B cell (primary cell): ENCODE results near the gene SPIB. TPM values are rescaled to one million over a fixed set of nuclear protein-coding genes. Genes with fewer than 3 reads are reported as not detected.

ENCODE experiments used
- ATAC-seq: fragments of 200-7000 bp; cut with Tn5 transposase; one replicate; pipeline ENCODE4 v1.10.0; 2021; ENCODE audit warnings: low read depth, mild to moderate bottlenecking, moderate number of reproducible peaks, moderate library complexity
- CTCF ChIA-PET: fragments of 350-600 bp; sonication (Branson Sonifier 250); formaldehyde crosslinking; loops from one replicate; lab custom pipeline; 2021; ENCODE audit warnings: antibody characterized with exemption, inconsistent platforms; lab: Charles Lee
- POLR2A ChIA-PET: fragments of 350-600 bp; sonication (Branson Sonifier 250); formaldehyde crosslinking; loops from one replicate; lab custom pipeline; 2021; ENCODE audit warnings: antibody characterized with exemption; lab: Charles Lee
- DNase-seq: peaks from one replicate; pipeline ENCODE4 v3.0.0; 2013
- H2AFZ ChIP-seq: 2 replicates; pipeline ENCODE4 v1.6.1; 2012; ENCODE audit warnings: mild to moderate bottlenecking, low read depth, low read length; ENCODE audit not compliant: insufficient read depth, poor library complexity, severe bottlenecking
- H3K27ac ChIP-seq, 2 donors: 1 replicate in 1 of 2; 2 replicates in 1 of 2; pipeline ENCODE4 v1.5.1; 2012 to 2013; ENCODE audit warnings: low read length in 2 of 2, mild to moderate bottlenecking in 2 of 2, moderate library complexity in 1 of 2
- H3K27me3 ChIP-seq, 4 experiments: fragments of 200-600 bp in 1 of 4; sonication (generic) in 1 of 4; replicated peaks in 1 of 4; 1 replicate in 2 of 4; 2 replicates in 2 of 4; pipeline versions ENCODE4 v1.6.1 to v1.7.0; 2013 to 2016; ENCODE audit warnings: low read length in 3 of 4, mild to moderate bottlenecking in 2 of 4, mixed read lengths in 1 of 4, moderate library complexity in 1 of 4; ENCODE audit not compliant: insufficient read depth in 4 of 4, control insufficient read depth in 3 of 4; ENCODE audit errors: control extremely low read depth in 1 of 4
- H3K36me3 ChIP-seq, 2 experiments: replicated peaks in 1 of 2; 1 replicate in 1 of 2; 2 replicates in 1 of 2; pipeline versions ENCODE4 v1.6.1 to v1.7.1; 2013; ENCODE audit warnings: low read length in 1 of 2; ENCODE audit not compliant: insufficient read depth in 2 of 2, control insufficient read depth in 1 of 2; ENCODE audit errors: control extremely low read depth in 1 of 2, extremely low read depth in 1 of 2
- H3K4me1 ChIP-seq, 2 donors: fragments of 200-600 bp in 1 of 2; sonication (generic) in 1 of 2; 1 replicate in 1 of 2; 2 replicates in 1 of 2; pipeline versions ENCODE4 v1.5.1 to v1.6.1; 2013 to 2017; ENCODE audit warnings: low read length in 2 of 2; ENCODE audit not compliant: control insufficient read depth in 2 of 2, insufficient read depth in 2 of 2
- H3K4me2 ChIP-seq: replicated peaks from 2 replicates; pipeline ENCODE3; 2012; ENCODE audit warnings: mild to moderate bottlenecking, low read depth, low read length; ENCODE audit not compliant: poor library complexity, severe bottlenecking
- H3K4me3 ChIP-seq, 5 experiments: fragments of 200-600 bp in 1 of 5; sonication (generic) in 1 of 5; 1 replicate in 3 of 5; 2 replicates in 2 of 5; pipeline versions ENCODE4 v1.5.1 to v1.7.0; 2011 to 2016; ENCODE audit warnings: low read length in 4 of 5, mild to moderate bottlenecking in 4 of 5, low read depth in 2 of 5, control low read depth in 1 of 5, moderate library complexity in 1 of 5; ENCODE audit not compliant: insufficient read depth in 1 of 5; ENCODE audit errors: control extremely low read depth in 1 of 5, extremely low read depth in 1 of 5
- H3K79me2 ChIP-seq: fragments of 200-600 bp; sonication (generic); one replicate; pipeline ENCODE4 v1.6.0; 2016; ENCODE audit warnings: low read length; ENCODE audit not compliant: control insufficient read depth, insufficient read depth
- H3K9ac ChIP-seq: fragments of 200-600 bp; sonication (generic); 2 replicates; pipeline ENCODE4 v1.6.1; 2017; ENCODE audit warnings: mild to moderate bottlenecking, low read length, moderate library complexity
- H3K9me3 ChIP-seq, 3 donors: one replicate each; pipeline versions ENCODE4 v1.6.1 to v1.7.1; 2013; ENCODE audit warnings: low read length in 2 of 3; ENCODE audit not compliant: control insufficient read depth in 2 of 3, insufficient read depth in 1 of 3; ENCODE audit errors: control extremely low read depth in 1 of 3
- H4K20me1 ChIP-seq: 2 replicates; pipeline ENCODE4 v1.6.0; 2012; ENCODE audit warnings: mild to moderate bottlenecking, low read length; ENCODE audit not compliant: insufficient read depth, control insufficient read depth, poor library complexity, severe bottlenecking
- H3K27ac Mint-ChIP-seq: one replicate; pipeline ENCODE4 v1.8.0; 2021; ENCODE audit warnings: mixed read lengths
- H3K27me3 Mint-ChIP-seq: one replicate; pipeline ENCODE4 v1.8.0; 2021; ENCODE audit warnings: mixed read lengths
- H3K4me1 Mint-ChIP-seq: one replicate; pipeline ENCODE4 v1.8.0; 2021; ENCODE audit warnings: mixed read lengths
- H3K4me3 Mint-ChIP-seq: one replicate; pipeline ENCODE4 v1.8.0; 2021; ENCODE audit warnings: mixed read lengths
- H3K9me3 Mint-ChIP-seq: one replicate; pipeline ENCODE4 v1.8.0; 2022; ENCODE audit warnings: mixed read lengths; ENCODE audit not compliant: insufficient read depth
- CTCF ChIP-seq: fragments of 200-600 bp; IDR thresholded peaks from one replicate; pipeline ENCODE4 v1.8.0; 2022; ENCODE audit warnings: antibody characterized with exemption, mild to moderate bottlenecking
- EZH2 ChIP-seq: IDR thresholded peaks from 2 replicates; pipeline ENCODE4 v1.6.1; 2012; ENCODE audit warnings: borderline replicate concordance, low read depth, mild to moderate bottlenecking, moderate library complexity, low read length; ENCODE audit not compliant: insufficient read depth, poor library complexity, severe bottlenecking
- WGBS: methylation state at CpG from one replicate; pipeline ENCODE4 v1.1.5; 2013; ENCODE audit warnings: missing lambda C conversion rate; ENCODE audit not compliant: insufficient coverage; 5-methylcytosine and 5-hydroxymethylcytosine counted together
- intact Hi-C: fragments of 100-400 bp; cut with micrococcal nuclease; formaldehyde crosslinking; loops from one replicate; pipeline ENCODE4 v1.10.0; 2022
- polyA plus RNA-seq: library from polyadenylated mRNA; depleted of rRNA; stranded (reverse); fragments of >200 nt; gene quantifications from 2 replicates; pipeline ENCODE4 v1.2.3, GENCODE V29; 2012
- total RNA-seq, 2 donors: library from RNA; stranded (reverse); fragments of 120-200 nt in 1 of 2; gene quantifications; 1 replicate in 1 of 2; 2 replicates in 1 of 2; pipeline versions ENCODE4 v1.2.3 to v1.2.4, GENCODE V29; 2013 to 2022

SPIB gene
- total and polyA plus RNA-seq, 2 donors (not counting 1 experiment from before 2014, with no cell fraction given), result 183 to 205 TPM

- ATAC-seq (no peak), DNase-seq (no peak)
- Mint-ChIP-seq H3K9me3 (peaks cover 2% of the 10 kb centered on the region), H3K27ac (no peak overlapping the region), H3K4me3 (no peak overlapping the region), H3K4me1 (peaks cover 8% of the 10 kb centered on the region), H3K27me3 (no peaks in the 10 kb centered on the region)
- TF ChIP-seq EZH2 (no peak), CTCF (no peak)
- no peak overlapping the region for H3K4me3 ChIP-seq
- ChIA-PET POLR2A (no interaction called here), CTCF (no interaction called here)
- no peaks in the 10 kb centered on the region for H3K36me3 ChIP-seq
- intact Hi-C loops, result no loop called here
- no peaks in the 10 kb centered on the region for H3K27me3 ChIP-seq
- 93% methylated on average over 6 of the region's 10 CpGs for WGBS
- H2AFZ ChIP-seq, result no peak overlapping the region
- H3K79me2 ChIP-seq, result no peaks in the 10 kb centered on the region
- no peaks in the 10 kb centered on the region for H3K4me1 ChIP-seq
- H3K9me3 ChIP-seq, result peaks cover 0 to 7% (median 0%) of the 10 kb centered on the region in 3 donors
- no peaks in the 10 kb centered on the region for H4K20me1 ChIP-seq
- H3K9ac ChIP-seq, result no peak overlapping the region
- no peak overlapping the region for H3K4me2 ChIP-seq
- H3K27ac ChIP-seq, result no peak overlapping the region
Observed at GRCh38 chr19:50447750-50448149, 29.0 kb downstream of the SPIB start.

- H3K27me3 ChIP-seq, result no peaks in the 10 kb centered on the region
- no peak for ATAC-seq
- no peaks in the 10 kb centered on the region for H3K79me2 ChIP-seq
- POLR2A ChIA-PET, result interaction anchor here (0.6 to 1.4 kb wide), 2 partner anchors 19 to 112 kb away, joined by 3 to 7 read pairs; no protein-coding TSS in a partner anchor
- no peak for DNase-seq
- H3K4me3 ChIP-seq, result no peak overlapping the region
- Mint-ChIP-seq H3K27me3 (no peaks in the 10 kb centered on the region), H3K4me3 (no peak overlapping the region), H3K4me1 (peaks cover 8% of the 10 kb centered on the region), H3K9me3 (peaks cover 2% of the 10 kb centered on the region), H3K27ac (no peak overlapping the region)
- H3K4me2 ChIP-seq, result no peak overlapping the region
- H3K9ac ChIP-seq, result no peak overlapping the region
- no peaks in the 10 kb centered on the region for H3K36me3 ChIP-seq
- H3K4me1 ChIP-seq, result no peaks in the 10 kb centered on the region
- no peaks in the 10 kb centered on the region for H4K20me1 ChIP-seq
- CTCF ChIA-PET, result no interaction called here
- H2AFZ ChIP-seq, result no peak overlapping the region
- TF ChIP-seq EZH2 (no peak), CTCF (no peak)
- WGBS, result 92% methylated on average over 12 of the region's 14 CpGs
- peaks cover 0 to 7% (median 0%) of the 10 kb centered on the region in 3 donors for H3K9me3 ChIP-seq
- no peak overlapping the region for H3K27ac ChIP-seq
- intact Hi-C loops, result no loop called here
Observed at GRCh38 chr19:50449236-50449899, 30.6 kb downstream of the SPIB start.
